Mucosa of descending colon (tissue), 3 donors: Measurements from ENCODE around the gene TJP1. TPM values are rescaled to one million over a fixed set of nuclear protein-coding genes. Genes with fewer than 3 reads are reported as not detected.
"Not testable (repeated sequence)": the region's sequence is repeated elsewhere in the genome, so short reads cannot be mapped to it uniquely, and the experiment has no call there.

ENCODE experiments used
- ATAC-seq: fragments of 200-7000 bp; cut with Tn5 transposase; one replicate; pipeline ENCODE4 v1.9.1; 2020; ENCODE audit warnings: mild to moderate bottlenecking, moderate library complexity
- DNase-seq, 3 donors: peaks; one replicate each; pipeline ENCODE4 v3.0.0-alpha.2; 2020
- H3K36me3 ChIP-seq: fragments of 200-600 bp; one replicate; pipeline ENCODE4 v1.8.0; 2021; ENCODE audit warnings: low read depth, mild to moderate bottlenecking
- H3K4me1 ChIP-seq: fragments of 200-600 bp; one replicate; pipeline ENCODE4 v1.8.0; 2021; ENCODE audit warnings: low read depth, mild to moderate bottlenecking
- H3K4me3 ChIP-seq: fragments of 200-600 bp; one replicate; pipeline ENCODE4 v1.8.0; 2021; ENCODE audit warnings: mild to moderate bottlenecking
- H3K9me3 ChIP-seq: fragments of 200-600 bp; one replicate; pipeline ENCODE4 v1.8.0; 2021; ENCODE audit warnings: mild to moderate bottlenecking
- intact Hi-C, 2 donors: fragments of 100-400 bp; cut with DNase I in 1 of 2; cut with micrococcal nuclease in 1 of 2; formaldehyde crosslinking; loops; one replicate each; pipeline versions ENCODE4 v1.11.0 to v1.11.1; 2022; cut with DNase I, micrococcal nuclease
- total RNA-seq, 3 donors: library from RNA; stranded (reverse); fragmentation: NEBNext Ultra II Directional in 2 of 3; extraction: Animal tissue kit (Norgen Biotek cat#: 25700) in 2 of 3; gene quantifications; one replicate each; pipeline versions ENCODE4 v1.2.1 to v1.2.4, GENCODE V29; 2021 to 2023
- TF ChIP-seq, protein P1 (sequence below): fragments of 200-600 bp; IDR thresholded peaks from one replicate; pipeline ENCODE4 v1.8.0; 2022; ENCODE audit warnings: antibody characterized with exemption, mild to moderate bottlenecking
- donor health status: DM: no; HTN: no; CAD: no; lungs with moderate emphysema.
- donor health status: DM: no; HTN: no; CAD: no.
- donor health status: DM: no; HTN: yes; CAD: no.

The TJP1 gene
- total RNA-seq, 3 donors from 2014 or later = 78.8 to 129 (median 86.9) TPM

DNA sequence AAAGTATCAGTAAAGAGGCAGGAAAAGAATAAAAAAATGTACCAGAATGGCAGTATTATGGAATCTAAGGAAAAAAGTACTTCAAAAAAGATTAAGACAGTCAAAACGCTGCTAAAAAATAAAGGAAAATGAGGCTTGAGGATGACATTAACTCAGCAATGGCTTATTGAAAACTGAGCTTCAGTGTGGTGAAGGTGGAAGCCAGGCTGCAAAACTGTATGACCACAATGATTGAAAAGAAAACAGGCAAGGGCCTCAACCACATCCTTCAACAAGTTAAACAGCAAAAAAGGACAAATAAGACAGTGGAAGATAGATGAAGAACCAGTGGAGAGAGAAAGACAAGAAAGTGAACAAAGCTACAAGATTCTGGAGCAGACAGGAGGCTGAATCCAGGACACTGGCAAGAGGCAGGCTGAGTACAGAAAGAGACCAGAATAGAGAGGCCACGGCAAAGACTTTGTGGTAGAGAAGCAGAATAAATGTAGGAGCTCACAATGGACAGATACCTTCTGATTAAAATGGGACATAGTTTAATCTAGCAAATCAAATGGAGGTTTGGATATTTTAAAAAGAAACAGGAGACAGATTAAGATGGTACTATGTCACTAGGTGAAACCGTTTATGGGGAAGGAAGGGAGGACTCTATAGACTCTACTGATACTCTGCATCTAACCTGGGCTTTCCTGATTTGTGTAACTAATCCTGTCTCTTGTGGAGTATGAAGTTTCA, 86.1 kb downstream of the TJP1 start:
- no peak for DNase-seq
- H3K36me3 ChIP-seq = no peaks in the 10 kb centered on the region

GRCh38 chr15:29734917-29735572, 87.2 kb downstream of the TJP1 start:
- TF ChIP-seq, protein P1, sequence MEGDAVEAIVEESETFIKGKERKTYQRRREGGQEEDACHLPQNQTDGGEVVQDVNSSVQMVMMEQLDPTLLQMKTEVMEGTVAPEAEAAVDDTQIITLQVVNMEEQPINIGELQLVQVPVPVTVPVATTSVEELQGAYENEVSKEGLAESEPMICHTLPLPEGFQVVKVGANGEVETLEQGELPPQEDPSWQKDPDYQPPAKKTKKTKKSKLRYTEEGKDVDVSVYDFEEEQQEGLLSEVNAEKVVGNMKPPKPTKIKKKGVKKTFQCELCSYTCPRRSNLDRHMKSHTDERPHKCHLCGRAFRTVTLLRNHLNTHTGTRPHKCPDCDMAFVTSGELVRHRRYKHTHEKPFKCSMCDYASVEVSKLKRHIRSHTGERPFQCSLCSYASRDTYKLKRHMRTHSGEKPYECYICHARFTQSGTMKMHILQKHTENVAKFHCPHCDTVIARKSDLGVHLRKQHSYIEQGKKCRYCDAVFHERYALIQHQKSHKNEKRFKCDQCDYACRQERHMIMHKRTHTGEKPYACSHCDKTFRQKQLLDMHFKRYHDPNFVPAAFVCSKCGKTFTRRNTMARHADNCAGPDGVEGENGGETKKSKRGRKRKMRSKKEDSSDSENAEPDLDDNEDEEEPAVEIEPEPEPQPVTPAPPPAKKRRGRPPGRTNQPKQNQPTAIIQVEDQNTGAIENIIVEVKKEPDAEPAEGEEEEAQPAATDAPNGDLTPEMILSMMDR = no peak
- Histone ChIP-seq H3K4me3 (no peak overlapping the region), H3K9me3 (no peaks in the 10 kb centered on the region), H3K36me3 (no peaks in the 10 kb centered on the region), H3K4me1 (no peaks in the 10 kb centered on the region)
- intact Hi-C loops = loop anchor here in 1 of 2 donors (10.0 kb wide), 1 partner anchor 190 kb away; no protein-coding TSS in a partner anchor
- no peak for ATAC-seq
- DNase-seq = no peak

More for the DNA sequence above, 86.1 kb downstream of the TJP1 start:
- no peak overlapping the region for H3K4me3 ChIP-seq
- intact Hi-C loops = loop anchor here in 1 of 2 donors (10.0 kb wide), 1 partner anchor 189 kb away; no protein-coding TSS in a partner anchor
- TF ChIP-seq, protein P1 = no peak
- no peaks in the 10 kb centered on the region for H3K9me3 ChIP-seq
- ATAC-seq = no peak
- no peaks in the 10 kb centered on the region for H3K4me1 ChIP-seq

DNA sequence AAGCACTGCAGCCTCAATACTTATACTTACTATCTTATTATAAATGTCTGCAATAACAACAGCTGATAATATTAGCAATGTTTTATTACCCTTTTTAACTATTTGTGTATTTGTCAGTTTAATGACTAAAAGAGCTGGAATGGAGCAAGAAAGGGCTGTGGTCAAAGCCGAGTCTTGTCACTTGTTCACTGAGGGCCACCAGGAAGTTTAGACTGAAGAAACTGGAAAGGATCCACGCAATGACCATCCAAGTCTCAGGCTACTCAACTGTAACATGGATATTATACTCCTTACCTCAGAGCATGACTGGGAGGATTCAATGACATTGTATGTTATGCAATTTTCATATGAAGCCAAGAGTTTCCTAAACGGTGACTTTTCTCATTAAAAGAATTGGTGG, 90.4 kb downstream of the TJP1 start:
- Histone ChIP-seq H3K4me1 (no peaks in the 10 kb centered on the region), H3K36me3 (no peaks in the 10 kb centered on the region)
- TF ChIP-seq, protein P1 = no peak

DNA sequence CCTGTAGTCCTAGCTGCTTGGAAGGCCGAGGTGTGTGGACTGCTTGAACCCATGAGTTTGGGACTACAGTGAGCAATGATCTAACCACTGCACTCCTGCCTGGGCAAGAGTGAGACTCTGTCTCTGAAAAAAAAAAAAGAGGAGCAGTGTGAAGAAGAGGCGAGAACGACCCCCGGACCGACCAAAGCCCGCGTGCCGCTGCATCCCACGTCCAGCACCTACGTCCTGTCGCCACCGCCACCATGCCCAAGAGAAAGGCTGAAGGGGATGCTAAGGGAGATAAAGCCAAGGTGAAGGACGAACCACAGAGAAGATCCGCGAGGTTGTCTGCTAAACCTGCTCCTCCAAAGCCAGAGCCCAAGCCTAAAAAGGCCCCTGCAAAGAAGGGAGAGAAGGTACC, 91.8 kb downstream of the TJP1 start:
- not testable (repeated sequence) for H3K36me3 ChIP-seq

More for the DNA sequence above, 90.4 kb downstream of the TJP1 start:
- ATAC-seq = no peak
- Histone ChIP-seq H3K4me3 (no peak overlapping the region), H3K9me3 (no peaks in the 10 kb centered on the region)
- DNase-seq = no peak
- intact Hi-C loops = loop anchor here in 1 of 2 donors (10.0 kb wide), 1 partner anchor 193 kb away; no protein-coding TSS in a partner anchor

GRCh38 chr15:29728418-29728817, 93.8 kb downstream of the TJP1 start:
- no peak for ATAC-seq
- intact Hi-C loops = no loop called here
- Histone ChIP-seq H3K36me3 (no peaks in the 10 kb centered on the region), H3K4me3 (no peak overlapping the region), H3K4me1 (no peaks in the 10 kb centered on the region), H3K9me3 (no peaks in the 10 kb centered on the region)
- TF ChIP-seq, protein P1 = no peak
- DNase-seq = no peak

More for the DNA sequence above, 91.8 kb downstream of the TJP1 start:
- H3K4me3 ChIP-seq, H3K4me1 ChIP-seq, H3K9me3 ChIP-seq, ATAC-seq, DNase-seq: not testable (repeated sequence)
- intact Hi-C loops = loop anchor here in 1 of 2 donors (10.0 kb wide), 1 partner anchor 194 kb away; no protein-coding TSS in a partner anchor

DNA sequence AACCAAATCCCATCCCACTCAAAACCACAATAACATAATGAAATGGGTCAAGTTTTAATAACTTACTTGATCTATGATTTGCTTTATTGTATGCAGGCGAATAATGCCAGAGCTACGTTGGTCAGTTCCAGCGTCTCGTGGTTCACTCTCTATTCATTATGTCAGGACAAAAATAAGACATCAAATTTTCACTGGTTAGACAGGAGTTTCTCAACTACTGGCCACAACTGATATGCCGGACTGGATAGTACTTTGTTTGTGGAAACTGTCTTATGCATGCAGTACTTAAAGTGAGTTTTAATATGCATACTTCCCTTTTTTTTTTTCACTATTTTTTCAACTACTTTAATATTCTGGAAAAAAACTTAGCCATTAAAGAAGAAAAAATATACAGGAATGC, 94.4 kb downstream of the TJP1 start:
- H3K4me3 ChIP-seq = no peak overlapping the region
- intact Hi-C loops = no loop called here
- TF ChIP-seq, protein P1 = no peak
- no peaks in the 10 kb centered on the region for H3K4me1 ChIP-seq
- H3K9me3 ChIP-seq = peaks cover 3% of the 10 kb centered on the region
- no peak for DNase-seq
- H3K36me3 ChIP-seq = no peaks in the 10 kb centered on the region
- no peak for ATAC-seq
